Activated CD8-positive, alpha-beta memory T cell treated with anti-CD3 and anti-CD28 coated beads, Interleukin-2, amount 10 ng/mL, durations not matched to agents 7 days and 5 days (primary cell): ENCODE measurements around the gene CD82. TPM values are rescaled to one million over a fixed set of nuclear protein-coding genes. Genes with fewer than 3 reads are reported as not detected.
"Not testable (repeated sequence)": the region's sequence is repeated elsewhere in the genome, so short reads cannot be mapped to it uniquely, and the experiment has no call there.

Experiments
- ATAC-seq: fragments of 150-1000 bp; cut with Tn5 transposase; one replicate; pipeline ENCODE4 v1.10.0; 2021; ENCODE audit warnings: moderate library complexity
- CTCF ChIA-PET: fragments of 350-600 bp; sonication (Branson Sonifier 250); formaldehyde crosslinking; loops from one replicate; lab custom pipeline; 2021; ENCODE audit warnings: antibody characterized with exemption; lab: Charles Lee
- DNase-seq: peaks from one replicate; pipeline ENCODE4 v3.0.0-alpha.2; 2020
- H3K27ac Mint-ChIP-seq: one replicate; pipeline ENCODE4 v1.8.0; 2021; ENCODE audit warnings: mild to moderate bottlenecking, mixed read lengths
- H3K27me3 Mint-ChIP-seq: one replicate; pipeline ENCODE4 v1.8.0; 2021; ENCODE audit warnings: mixed read lengths
- H3K36me3 Mint-ChIP-seq: one replicate; pipeline ENCODE4 v1.8.0; 2021; ENCODE audit warnings: mild to moderate bottlenecking, mixed read lengths
- H3K4me1 Mint-ChIP-seq: one replicate; pipeline ENCODE4 v1.8.0; 2021; ENCODE audit warnings: mixed read lengths
- H3K4me3 Mint-ChIP-seq: one replicate; pipeline ENCODE4 v1.8.0; 2021; ENCODE audit warnings: mild to moderate bottlenecking, moderate library complexity, mixed read lengths
- H3K9me3 Mint-ChIP-seq: one replicate; pipeline ENCODE4 v1.8.0; 2022; ENCODE audit warnings: low read depth, mixed read lengths
- total RNA-seq, 2 experiments: library from RNA; stranded (reverse); gene quantifications; one replicate each; pipeline ENCODE4 v1.2.3, GENCODE V29; 2021

Gene CD82
- total RNA-seq, 2 experiments from 2014 or later, result 90.2 to 285 TPM

DNA sequence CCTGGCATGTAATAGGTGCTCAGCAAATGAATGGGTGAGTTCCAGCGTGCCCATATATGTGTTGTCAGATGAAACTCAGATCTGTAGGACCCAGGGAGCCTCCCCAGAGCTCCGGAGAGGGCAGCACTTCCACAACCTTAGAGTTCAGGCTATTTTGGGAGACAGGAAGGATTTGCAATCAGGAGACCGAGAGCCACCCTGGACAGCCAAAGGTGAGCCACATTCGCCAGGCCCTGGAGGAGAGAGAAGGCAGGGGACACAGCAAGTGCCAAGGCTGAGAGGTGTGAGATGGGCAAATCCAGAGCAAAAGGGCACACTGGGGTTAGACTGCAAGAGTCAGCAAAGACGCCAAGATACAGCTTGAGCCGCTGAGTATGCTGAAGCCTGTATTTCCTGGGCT lies 66.4 kb downstream of the CD82 start:
- no peak overlapping the region for H3K27ac Mint-ChIP-seq
- H3K27me3 Mint-ChIP-seq, result peaks cover 16% of the 10 kb centered on the region
- no peak for ATAC-seq
- CTCF ChIA-PET, result interaction anchor here (0.7 to 2.9 kb wide), 6 partner anchors 15 to 280 kb away, joined by 3 to 10 read pairs (median 4); no protein-coding TSS in a partner anchor
- H3K4me1 Mint-ChIP-seq, result peaks cover 9% of the 10 kb centered on the region
- no peak overlapping the region for H3K4me3 Mint-ChIP-seq
- no peaks in the 10 kb centered on the region for H3K9me3 Mint-ChIP-seq
- no peaks in the 10 kb centered on the region for H3K36me3 Mint-ChIP-seq
- no peak for DNase-seq

DNA sequence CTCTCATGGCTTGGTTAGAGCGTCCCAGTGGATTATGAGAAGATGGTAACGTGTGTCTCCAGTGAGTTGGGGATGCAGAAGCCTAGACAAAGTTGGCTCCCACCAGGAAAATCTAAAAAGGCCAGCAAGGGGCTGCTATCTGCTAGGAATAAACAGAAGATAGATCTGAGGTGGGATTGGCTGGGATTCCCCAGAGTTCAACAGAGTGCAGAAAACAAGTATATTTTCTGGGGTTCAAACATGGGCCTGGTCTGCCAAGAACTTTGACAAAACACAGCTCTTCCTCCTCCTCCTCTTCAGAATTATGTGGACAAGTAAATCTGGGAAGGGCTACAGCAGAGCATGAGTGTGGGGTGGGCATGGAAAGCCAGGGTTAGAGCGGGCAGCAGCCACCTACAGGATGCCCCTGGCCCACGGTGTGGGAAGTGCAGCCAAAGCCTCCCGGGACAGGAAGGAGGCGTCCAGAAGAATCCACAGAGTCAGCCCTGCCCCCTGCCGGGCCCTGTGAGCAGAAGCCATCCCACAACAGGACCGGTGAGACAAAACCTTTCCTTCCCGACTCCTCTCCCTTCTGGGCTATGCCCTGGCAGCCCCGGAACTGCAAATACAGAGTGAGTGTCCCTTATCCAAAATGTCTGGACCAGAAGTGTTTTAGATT lies 67.1 kb downstream of the CD82 start:
- ATAC-seq (peak; percentile 57), DNase-seq (peak; percentile 45)
- H3K27me3 Mint-ChIP-seq, result peaks cover 24% of the 10 kb centered on the region
- no peaks in the 10 kb centered on the region for H3K36me3 Mint-ChIP-seq
- no peak overlapping the region for H3K27ac Mint-ChIP-seq
- CTCF ChIA-PET, result interaction anchor here (0.8 to 2.9 kb wide), 6 partner anchors 11 to 279 kb away, joined by 3 to 10 read pairs (median 5); no protein-coding TSS in a partner anchor
- H3K4me1 Mint-ChIP-seq, result peaks cover 9% of the 10 kb centered on the region
- H3K4me3 Mint-ChIP-seq, result no peak overlapping the region
- no peaks in the 10 kb centered on the region for H3K9me3 Mint-ChIP-seq

DNA sequence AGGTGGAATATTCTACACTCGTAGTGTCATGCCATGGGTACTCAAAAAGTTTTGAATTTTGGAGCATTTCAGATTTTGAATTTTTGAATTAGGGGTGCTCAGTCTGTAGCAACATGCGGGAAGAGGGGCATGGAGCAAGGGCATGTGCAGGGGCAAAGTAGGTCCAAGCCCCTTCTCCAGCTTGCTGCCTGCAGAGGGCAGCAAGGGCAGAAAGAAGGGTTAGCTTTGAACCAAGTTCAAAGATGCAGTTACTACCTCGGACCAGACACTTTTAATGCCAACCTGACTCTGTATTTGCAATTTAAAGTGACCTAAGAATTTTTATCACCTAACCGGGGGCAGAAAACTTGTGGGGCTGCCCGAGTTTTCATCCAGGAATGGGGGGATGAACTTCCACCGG lies 68.2 kb downstream of the CD82 start:
- ATAC-seq (no peak), DNase-seq (peak; percentile 39)
- H3K4me3 Mint-ChIP-seq, result no peak overlapping the region
- H3K9me3 Mint-ChIP-seq, result no peaks in the 10 kb centered on the region
- no peak overlapping the region for H3K27ac Mint-ChIP-seq
- H3K27me3 Mint-ChIP-seq, result peaks cover 28% of the 10 kb centered on the region
- CTCF ChIA-PET, result interaction anchor here (1.3 to 2.9 kb wide), 4 partner anchors 12 to 278 kb away, joined by 3 to 10 read pairs (median 6); no protein-coding TSS in a partner anchor
- H3K36me3 Mint-ChIP-seq, result no peaks in the 10 kb centered on the region
- peaks cover 5% of the 10 kb centered on the region for H3K4me1 Mint-ChIP-seq

DNA sequence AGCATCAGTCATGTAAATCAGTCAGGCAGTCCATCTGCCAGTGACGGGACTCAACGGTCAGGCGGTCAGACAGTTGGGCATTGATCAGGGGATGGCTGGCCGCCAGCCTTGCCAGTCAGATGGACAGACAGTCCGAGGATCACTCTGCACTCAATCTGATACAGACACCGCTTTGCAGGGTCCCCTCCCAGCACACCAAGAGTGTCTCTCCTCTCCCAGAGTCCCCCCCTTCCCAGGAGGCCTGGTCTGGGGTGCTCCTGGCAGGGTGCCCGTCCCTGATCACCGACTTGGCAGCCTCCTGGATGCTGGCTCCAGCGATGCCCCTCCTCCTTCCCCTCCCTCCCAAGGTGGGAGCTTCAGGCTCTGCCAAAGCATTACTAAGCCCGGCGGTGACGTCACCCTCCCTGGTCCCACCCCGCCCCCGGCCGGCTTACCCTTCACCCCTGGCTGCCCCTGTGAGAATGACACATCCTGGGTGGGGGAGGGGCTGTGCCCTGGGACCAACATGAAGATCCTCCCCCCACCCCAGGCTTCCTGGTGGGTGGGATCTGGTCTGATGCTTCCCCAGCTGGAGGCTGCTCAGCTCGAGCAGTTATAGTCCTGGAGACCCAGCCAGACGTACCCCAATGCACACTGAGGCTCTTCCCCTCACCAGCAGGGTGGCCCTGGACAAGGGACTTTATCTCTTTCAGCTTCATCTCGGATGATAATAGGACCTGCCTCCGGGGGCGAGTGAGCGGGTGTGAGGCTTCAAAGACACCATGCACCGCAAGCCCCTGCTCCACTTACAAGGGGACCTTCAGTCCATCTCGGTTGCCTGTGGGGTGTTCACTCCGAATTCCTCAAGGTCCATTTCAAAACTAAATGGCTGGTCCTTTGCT lies 69.2 kb downstream of the CD82 start:
- CTCF ChIA-PET, result interaction anchor here (1.3 to 2.9 kb wide), 2 partner anchors 141 to 277 kb away, joined by 5 to 10 read pairs; no protein-coding TSS in a partner anchor
- Mint-ChIP-seq H3K4me3 (no peak overlapping the region), H3K9me3 (no peaks in the 10 kb centered on the region), H3K27ac (no peak overlapping the region), H3K4me1 (no peaks in the 10 kb centered on the region), H3K36me3 (no peaks in the 10 kb centered on the region), H3K27me3 (peaks cover 28% of the 10 kb centered on the region)
- ATAC-seq (no peak), DNase-seq (peak; percentile 40)

DNA sequence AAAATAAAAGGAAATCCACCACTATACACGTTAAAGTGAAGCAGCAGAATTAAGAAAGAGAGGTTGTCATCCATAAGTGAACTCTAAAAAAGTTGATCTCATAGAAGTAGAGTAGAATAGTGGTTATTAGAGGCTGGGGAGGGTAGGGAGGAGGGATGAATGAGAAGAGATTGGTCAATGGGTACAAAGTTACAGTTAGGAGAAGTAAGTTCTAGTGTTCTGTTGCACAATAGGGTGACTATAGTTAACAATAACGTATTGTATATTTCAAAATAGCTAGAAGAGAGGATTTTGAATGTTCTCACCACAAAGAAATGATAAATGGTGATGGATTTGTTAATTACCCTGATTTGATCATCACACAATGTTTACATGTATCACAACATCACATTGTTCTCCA lies 72.0 kb downstream of the CD82 start:
- Mint-ChIP-seq H3K9me3 (peaks cover 2% of the 10 kb centered on the region), H3K4me3 (no peak overlapping the region), H3K27me3 (peaks cover 48% of the 10 kb centered on the region), H3K36me3 (no peaks in the 10 kb centered on the region), H3K4me1 (no peaks in the 10 kb centered on the region), H3K27ac (no peak overlapping the region)
- DNase-seq, result no peak
- CTCF ChIA-PET, result no interaction called here
- ATAC-seq, result no peak

DNA sequence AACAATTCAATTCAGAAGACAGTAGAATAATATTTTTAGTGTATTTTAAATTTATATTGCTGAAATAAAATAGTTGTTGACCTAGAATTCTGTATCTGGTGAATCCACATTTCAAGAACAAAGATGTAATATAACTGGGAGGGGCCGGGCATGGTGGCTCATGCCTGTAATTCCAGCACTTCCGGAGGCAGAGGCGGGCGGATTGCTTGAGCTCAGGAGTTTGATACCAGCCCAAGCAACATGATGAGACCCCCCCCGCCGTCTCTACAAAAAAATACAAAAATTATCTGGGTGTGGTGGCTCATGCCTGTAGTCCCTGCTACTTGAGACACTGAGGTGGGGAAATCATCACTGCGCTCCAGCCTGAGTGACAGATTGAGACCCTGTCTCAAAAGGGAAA lies 72.6 kb downstream of the CD82 start:
- DNase-seq (no peak), ATAC-seq (no peak)
- Mint-ChIP-seq H3K27ac (no peak overlapping the region), H3K27me3 (peaks cover 53% of the 10 kb centered on the region), H3K4me1 (no peaks in the 10 kb centered on the region), H3K4me3 (no peak overlapping the region), H3K9me3 (peaks cover 6% of the 10 kb centered on the region), H3K36me3 (peaks cover 4% of the 10 kb centered on the region)
- CTCF ChIA-PET, result no interaction called here

DNA sequence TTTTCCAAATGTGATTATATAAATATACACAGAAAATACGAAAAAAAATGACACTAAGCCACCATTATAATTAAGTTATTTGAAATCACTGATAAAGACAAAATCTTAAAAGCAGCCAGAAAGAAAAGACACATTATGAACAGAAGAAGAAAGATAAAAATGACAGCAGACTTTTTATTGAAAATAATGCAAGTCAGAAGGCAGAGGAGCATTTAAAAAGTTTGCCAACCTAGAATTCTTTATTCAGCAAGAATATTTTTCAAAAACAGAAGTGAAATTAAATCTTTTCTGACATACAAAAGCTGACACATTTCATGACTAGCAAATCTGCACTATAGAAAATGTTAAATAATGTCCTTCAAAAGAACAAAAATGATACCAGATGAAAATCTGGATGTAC lies 77.8 kb downstream of the CD82 start:
- no peak overlapping the region for H3K4me3 Mint-ChIP-seq
- H3K4me1 Mint-ChIP-seq, result no peaks in the 10 kb centered on the region
- peaks cover 67% of the 10 kb centered on the region for H3K27me3 Mint-ChIP-seq
- peaks cover 8% of the 10 kb centered on the region for H3K9me3 Mint-ChIP-seq
- CTCF ChIA-PET, result no interaction called here
- H3K27ac Mint-ChIP-seq, result no peak overlapping the region
- no peak for ATAC-seq
- DNase-seq, result no peak
- peaks cover 4% of the 10 kb centered on the region for H3K36me3 Mint-ChIP-seq

DNA sequence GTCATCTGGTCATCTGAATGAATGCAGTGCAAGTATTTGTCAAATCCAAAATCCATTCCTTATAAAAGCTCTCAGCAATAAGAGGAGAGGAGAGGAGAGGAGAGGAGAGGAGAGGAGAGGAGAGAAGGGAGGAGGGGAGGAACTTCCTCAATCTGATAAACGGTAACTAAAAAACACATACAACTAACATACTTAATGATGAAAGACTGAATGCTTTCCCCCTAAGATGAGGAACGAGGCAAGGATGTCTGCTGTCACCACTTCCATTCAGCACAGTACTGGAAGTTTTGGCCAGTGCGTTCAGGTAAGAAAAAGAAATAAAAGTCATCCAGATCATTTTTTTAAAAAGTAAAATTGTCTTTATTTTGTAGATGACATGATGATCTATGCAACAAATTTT lies 80.4 kb downstream of the CD82 start:
- no peak overlapping the region for H3K27ac Mint-ChIP-seq
- no peaks in the 10 kb centered on the region for H3K4me1 Mint-ChIP-seq
- H3K4me3 Mint-ChIP-seq, result no peak overlapping the region
- peaks cover 4% of the 10 kb centered on the region for H3K36me3 Mint-ChIP-seq
- H3K27me3 Mint-ChIP-seq, result peaks cover 69% of the 10 kb centered on the region
- peaks cover 8% of the 10 kb centered on the region for H3K9me3 Mint-ChIP-seq
- ATAC-seq (no peak), DNase-seq (no peak)
- CTCF ChIA-PET, result no interaction called here

DNA sequence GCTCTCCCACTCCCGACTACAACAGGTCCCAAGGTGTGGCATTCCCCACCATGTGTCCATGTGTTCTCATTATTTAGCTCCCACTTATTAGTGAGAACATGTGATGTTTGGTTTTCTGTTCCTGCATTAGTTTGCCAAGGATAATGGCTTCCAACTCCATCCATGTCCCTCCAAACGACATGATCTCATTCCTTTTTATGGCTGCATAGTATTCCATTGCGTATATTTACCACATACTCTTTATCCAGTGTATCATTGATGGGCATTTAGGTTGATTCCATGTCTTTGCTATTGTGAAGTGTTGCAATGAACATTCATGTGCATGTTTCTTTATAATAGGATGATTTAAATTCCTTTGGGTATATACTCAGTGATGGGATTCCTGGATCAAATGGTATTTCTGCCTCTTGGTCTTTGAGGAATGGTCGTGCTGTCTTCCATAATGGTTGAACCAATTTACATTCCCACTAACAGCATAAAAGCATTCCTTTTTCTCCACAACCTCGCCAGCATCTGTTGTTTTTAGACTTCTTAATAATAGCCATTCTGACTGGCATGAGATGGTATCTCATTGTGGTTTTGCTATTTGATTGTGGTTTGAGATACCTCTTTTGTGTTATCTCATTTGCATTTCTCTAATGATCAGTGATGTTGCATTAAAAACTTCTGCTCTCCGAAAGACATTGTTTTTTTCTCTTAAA lies 81.9 kb downstream of the CD82 start:
- H3K9me3 Mint-ChIP-seq, DNase-seq, H3K4me1 Mint-ChIP-seq, H3K27ac Mint-ChIP-seq, H3K36me3 Mint-ChIP-seq, CTCF ChIA-PET, H3K4me3 Mint-ChIP-seq, ATAC-seq: not testable (repeated sequence)
- H3K27me3 Mint-ChIP-seq, result peaks cover 72% of the 10 kb centered on the region

DNA sequence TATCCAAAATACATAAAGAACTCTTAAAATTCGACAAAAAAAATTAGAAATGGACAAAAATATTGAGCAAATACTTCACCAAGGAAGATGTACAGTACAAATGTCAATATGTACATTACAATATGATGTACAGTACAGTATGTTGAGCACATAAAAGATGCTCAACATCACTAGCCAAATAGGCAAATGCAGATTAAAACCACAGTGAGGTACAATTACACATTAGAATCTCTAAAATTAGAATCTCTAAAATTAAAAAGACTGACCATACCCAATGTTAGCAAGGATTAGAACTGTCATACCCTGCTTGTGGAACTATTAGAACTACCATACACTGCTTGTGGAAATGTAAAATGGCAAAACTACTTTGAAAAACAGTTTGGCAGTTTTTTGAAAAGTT lies 82.6 kb downstream of the CD82 start:
- DNase-seq (no peak), ATAC-seq (no peak)
- Mint-ChIP-seq H3K9me3 (peaks cover 1% of the 10 kb centered on the region), H3K4me3 (no peak overlapping the region), H3K27me3 (peaks cover 69% of the 10 kb centered on the region), H3K27ac (no peak overlapping the region), H3K4me1 (no peaks in the 10 kb centered on the region), H3K36me3 (no peaks in the 10 kb centered on the region)
- CTCF ChIA-PET, result no interaction called here

DNA sequence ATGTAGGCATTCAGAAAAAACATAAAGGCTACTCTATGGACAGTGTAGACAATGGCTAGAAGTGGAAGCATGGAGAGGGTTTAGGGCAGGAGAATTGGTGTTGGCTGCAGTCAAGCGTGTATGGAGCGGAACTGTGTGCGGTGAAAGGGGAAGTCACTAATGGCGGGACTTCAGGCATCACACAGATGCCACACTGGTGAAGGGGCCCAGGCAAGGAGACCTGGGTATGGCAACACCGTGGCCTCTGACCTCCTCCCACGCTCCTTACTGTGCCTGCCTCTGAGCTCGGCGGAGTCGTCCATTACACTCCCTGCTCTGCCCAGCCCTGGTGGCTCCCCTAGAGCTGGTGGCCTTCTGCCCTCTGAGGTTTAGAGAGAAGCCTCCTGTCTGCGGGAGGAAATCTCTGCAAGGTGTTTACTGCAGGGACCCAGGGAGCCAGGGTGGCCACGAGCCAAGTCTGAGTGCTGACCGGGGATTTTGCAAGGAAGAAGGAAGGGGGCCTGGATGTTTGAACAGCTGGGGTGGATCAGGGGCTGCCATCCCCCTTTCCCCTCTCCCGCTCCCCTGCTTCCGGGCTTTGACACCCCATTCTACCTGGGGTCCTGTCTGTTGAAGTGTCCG lies 86.2 kb downstream of the CD82 start:
- DNase-seq (no peak), ATAC-seq (no peak)
- Mint-ChIP-seq H3K36me3 (no peaks in the 10 kb centered on the region), H3K27ac (no peak overlapping the region), H3K27me3 (peaks cover 48% of the 10 kb centered on the region), H3K4me1 (no peaks in the 10 kb centered on the region), H3K9me3 (peaks cover 1% of the 10 kb centered on the region), H3K4me3 (no peak overlapping the region)
- CTCF ChIA-PET, result interaction anchor here (1.3 kb wide), 1 partner anchor 275 kb away, joined by 3 read pairs; no protein-coding TSS in a partner anchor

DNA sequence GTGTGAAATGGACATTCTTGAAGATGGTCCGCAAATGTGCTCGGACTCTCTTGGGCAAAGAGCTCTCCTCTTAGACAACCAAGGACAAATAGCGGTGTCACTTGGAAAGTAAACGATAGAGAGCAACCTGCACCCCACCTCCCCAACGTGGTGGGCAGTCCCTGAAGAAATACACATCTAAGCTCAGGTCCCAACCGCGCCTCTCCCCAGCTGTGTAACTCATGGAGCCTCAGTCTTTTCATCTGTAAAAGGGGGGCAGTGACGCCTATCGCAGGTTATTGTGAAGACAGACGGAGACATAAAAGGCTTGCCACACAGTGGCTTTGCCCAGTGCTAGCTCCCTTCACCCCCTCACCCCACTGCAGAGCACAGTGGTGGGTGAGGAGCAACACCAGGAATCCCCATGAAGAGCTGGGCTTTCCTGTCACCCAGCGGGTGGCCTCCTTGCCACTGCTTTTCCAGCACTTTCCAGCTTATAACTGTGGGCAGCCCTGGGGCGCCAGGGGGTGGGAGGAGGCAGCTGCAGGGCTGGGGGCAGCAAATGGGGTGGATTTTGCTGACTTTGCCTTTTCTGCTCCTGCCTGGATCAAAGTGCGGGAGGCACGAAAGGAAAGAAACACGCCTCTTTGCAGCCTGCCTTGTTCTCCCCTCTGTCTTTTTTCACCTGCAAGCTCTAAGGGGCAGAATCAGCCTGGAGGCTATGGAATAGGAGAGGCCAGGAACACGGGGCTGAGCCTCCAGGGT lies 87.6 kb downstream of the CD82 start:
- H3K27me3 Mint-ChIP-seq, result peaks cover 42% of the 10 kb centered on the region
- no peaks in the 10 kb centered on the region for H3K36me3 Mint-ChIP-seq
- CTCF ChIA-PET, result no interaction called here
- no peaks in the 10 kb centered on the region for H3K4me1 Mint-ChIP-seq
- no peak overlapping the region for H3K27ac Mint-ChIP-seq
- DNase-seq (no peak), ATAC-seq (no peak)
- no peaks in the 10 kb centered on the region for H3K9me3 Mint-ChIP-seq
- H3K4me3 Mint-ChIP-seq, result no peak overlapping the region
